Prostate gland (tissue), 2 donors: ENCODE results near the gene GNA12.

ENCODE experiments used
- CTCF ChIP-seq, 4 experiments: fragments of 200-600 bp in 2 of 4; fragments of 450-650 bp in 2 of 4; sonication (generic) in 2 of 4; IDR thresholded peaks; 1 replicate in 3 of 4; 2 replicates in 1 of 4; pipeline ENCODE4 v1.5.1; 2016 to 2019; ENCODE audit warnings: antibody characterized with exemption in 4 of 4, mild to moderate bottlenecking in 2 of 4, moderate library complexity in 2 of 4
- POLR2AphosphoS5 ChIP-seq: sonication (generic); formaldehyde crosslinking; IDR thresholded peaks from one replicate; pipeline ENCODE4 v1.6.1; 2017; ENCODE audit warnings: antibody characterized with exemption

GRCh38 chr7:2710901-2711551 lies 133.1 kb downstream of the GNA12 start:
- TF ChIP-seq CTCF (IDR thresholded peaks at IDR 0.05) (no peak), POLR2AphosphoS5 (no peak)
